Thyroid gland (tissue), 4 donors: ENCODE data around the gene TMEM273.

Experiments
- CTCF ChIP-seq, 6 experiments: fragments of 200-600 bp in 3 of 6; fragments of 450-650 bp in 3 of 6; sonication (generic) in 3 of 6; IDR thresholded peaks; one replicate each; pipeline ENCODE4 v1.5.1; 2016 to 2019; ENCODE audit warnings: antibody characterized with exemption in 6 of 6, mild to moderate bottlenecking in 2 of 6, inconsistent platforms in 1 of 6, moderate library complexity in 1 of 6
- POLR2A ChIP-seq, 2 donors: fragments of 450-650 bp; IDR thresholded peaks; one replicate each; pipeline ENCODE4 v1.6.1; 2017; ENCODE audit warnings: antibody characterized with exemption in 2 of 2, mild to moderate bottlenecking in 2 of 2, moderate library complexity in 1 of 2

- TF ChIP-seq CTCF (IDR thresholded peaks at IDR 0.05) = no peak
- TF ChIP-seq POLR2A (IDR thresholded peaks at IDR 0.05) = no peak
Observed at GRCh38 chr10:49204119-49204518, 15.9 kb upstream of the TMEM273 start.
